ENCODE data around the gene NF2.

NF2 gene

GRCh38 chr22:29598684-29599020, 4.8 kb upstream of the NF2 start:
- Histone ChIP-seq H3K9ac (ENCODE audit: low read length) (no peak overlapping the region), H3K27ac (ENCODE audit: low read depth, low read length) (no peak overlapping the region), H3K4me3 (ENCODE audit: insufficient read depth, low read length, poor library complexity, severe bottlenecking) (no peak overlapping the region), H3K79me2 (ENCODE audit: insufficient read depth, low read length) (peaks cover under 1% of the 10 kb centered on the region; the same call in 1 of the 2 replicates), H3K4me2 (ENCODE audit: low read depth, low read length, poor library complexity, severe bottlenecking) (no peak overlapping the region), H3K27me3 (ENCODE audit: low read length) (no peaks in the 10 kb centered on the region), H3K9me3 (ENCODE audit: insufficient read depth, low read length) (no peaks in the 10 kb centered on the region), H3F3A (ENCODE audit: insufficient read depth) (no peaks in the 10 kb centered on the region), H3K36me3 (ENCODE audit: low read length) (no peaks in the 10 kb centered on the region), H2AFZ (ENCODE audit: low read depth, low read length, severe bottlenecking) (no peak overlapping the region), H3K9me2 (replicated peaks; ENCODE audit: insufficient read depth, low read length) (no peaks in the 10 kb centered on the region), H4K20me1 (ENCODE audit: low read depth, low read length) (no peaks in the 10 kb centered on the region)
- TF ChIP-seq CTCF (IDR thresholded peaks at IDR 0.05; ENCODE audit: insufficient read depth, low read length, poor library complexity, severe bottlenecking) (no peak), EZH2phosphoT487 (conservative IDR thresholded peaks at IDR 0.05; ENCODE audit: low read length) (no peak)

- peak overlapping the region; percentile 80 for H2AFZ ChIP-seq (ENCODE audit: low read depth, low read length, severe bottlenecking)
These were observed 585 bp downstream of the NF2 start for GRCh38 chr22:29604076-29604360.

GRCh38 chr22:29605527-29605850, 2.1 kb downstream of the NF2 start:
- Histone ChIP-seq H3K36me3 (ENCODE audit: low read length) (no peaks in the 10 kb centered on the region), H3K27me3 (ENCODE audit: low read length) (no peaks in the 10 kb centered on the region), H3K27ac (ENCODE audit: low read depth, low read length) (no peak overlapping the region), H3K79me2 (ENCODE audit: insufficient read depth, low read length) (peaks cover 67% of the 10 kb centered on the region), H3K4me2 (ENCODE audit: low read depth, low read length, poor library complexity, severe bottlenecking) (peak overlapping the region; percentile 77), H3K9me3 (ENCODE audit: insufficient read depth, low read length) (no peaks in the 10 kb centered on the region), H3F3A (ENCODE audit: insufficient read depth) (no peaks in the 10 kb centered on the region), H2AFZ (ENCODE audit: low read depth, low read length, severe bottlenecking) (no peak overlapping the region), H4K20me1 (ENCODE audit: low read depth, low read length) (no peaks in the 10 kb centered on the region), H3K9me2 (replicated peaks; ENCODE audit: insufficient read depth, low read length) (no peaks in the 10 kb centered on the region), H3K9ac (ENCODE audit: low read length) (no peak overlapping the region), H3K4me3 (ENCODE audit: insufficient read depth, low read length, poor library complexity, severe bottlenecking) (no peak overlapping the region)
- no peak for TF ChIP-seq EZH2phosphoT487 (conservative IDR thresholded peaks at IDR 0.05; ENCODE audit: low read length)

More at GRCh38 chr22:29604076-29604360, 585 bp downstream of the NF2 start:
- Histone ChIP-seq H3K9ac (ENCODE audit: low read length) (peak overlapping the region; percentile 96), H3K9me3 (ENCODE audit: insufficient read depth, low read length) (no peaks in the 10 kb centered on the region), H3K9me2 (replicated peaks; ENCODE audit: insufficient read depth, low read length) (no peaks in the 10 kb centered on the region), H3K27me3 (ENCODE audit: low read length) (no peaks in the 10 kb centered on the region), H3K36me3 (ENCODE audit: low read length) (no peaks in the 10 kb centered on the region), H3K79me2 (ENCODE audit: insufficient read depth, low read length) (peaks cover 53% of the 10 kb centered on the region), H3F3A (ENCODE audit: insufficient read depth) (no peaks in the 10 kb centered on the region), H3K4me2 (ENCODE audit: low read depth, low read length, poor library complexity, severe bottlenecking) (peak overlapping the region; percentile 77), H4K20me1 (ENCODE audit: low read depth, low read length) (no peaks in the 10 kb centered on the region), H3K27ac (ENCODE audit: low read depth, low read length) (peak overlapping the region; percentile 59), H3K4me3 (ENCODE audit: insufficient read depth, low read length, poor library complexity, severe bottlenecking) (peak overlapping the region; percentile 58)
- no peak for TF ChIP-seq CTCF (IDR thresholded peaks at IDR 0.05; ENCODE audit: insufficient read depth, low read length, poor library complexity, severe bottlenecking)
- TF ChIP-seq EZH2phosphoT487 (conservative IDR thresholded peaks at IDR 0.05; ENCODE audit: low read length): no peak

- Histone ChIP-seq H3K9ac (ENCODE audit: low read length) (no peak overlapping the region), H3K36me3 (ENCODE audit: low read length) (peaks cover 2% of the 10 kb centered on the region; the same call in 1 of the 2 replicates)
These were observed 2.9 kb downstream of the NF2 start for GRCh38 chr22:29606320-29606719.

More at GRCh38 chr22:29606320-29606719, 2.9 kb downstream of the NF2 start:
- H4K20me1 ChIP-seq (ENCODE audit: low read depth, low read length): no peaks in the 10 kb centered on the region
- H3K9me3 ChIP-seq (ENCODE audit: insufficient read depth, low read length): no peaks in the 10 kb centered on the region
- H3K4me3 ChIP-seq (ENCODE audit: insufficient read depth, low read length, poor library complexity, severe bottlenecking): no peak overlapping the region
- peaks cover 5% of the 10 kb centered on the region; the same call in 1 of the 2 replicates for H3F3A ChIP-seq (ENCODE audit: insufficient read depth)
- no peak overlapping the region for H3K4me2 ChIP-seq (ENCODE audit: low read depth, low read length, poor library complexity, severe bottlenecking)
- TF ChIP-seq EZH2phosphoT487 (conservative IDR thresholded peaks at IDR 0.05; ENCODE audit: low read length) (no peak), CTCF (IDR thresholded peaks at IDR 0.05; ENCODE audit: insufficient read depth, low read length, poor library complexity, severe bottlenecking) (no peak)
- H3K9me2 ChIP-seq (replicated peaks; ENCODE audit: insufficient read depth, low read length): no peaks in the 10 kb centered on the region
- no peak overlapping the region for H2AFZ ChIP-seq (ENCODE audit: low read depth, low read length, severe bottlenecking)
- H3K79me2 ChIP-seq (ENCODE audit: insufficient read depth, low read length): peaks cover 76% of the 10 kb centered on the region
- H3K27me3 ChIP-seq (ENCODE audit: low read length): no peaks in the 10 kb centered on the region
- no peak overlapping the region for H3K27ac ChIP-seq (ENCODE audit: low read depth, low read length)
